Fibroblast of lung (primary cell): ENCODE results near the gene MAPK4. TPM values are rescaled to one million over a fixed set of nuclear protein-coding genes. Genes with fewer than 3 reads are reported as not detected.

Experiments used
- DNase-seq, 2 donors: peaks; one replicate each; pipeline versions ENCODE4 v3.0.0 to v3.0.0-alpha.2; 2010; ENCODE audit warnings: low read depth in 2 of 2
- H2AFZ ChIP-seq: 2 replicates; pipeline ENCODE4 v1.5.1; 2012; ENCODE audit warnings: low read length, control low read depth, inconsistent platforms
- H3K27ac ChIP-seq: 2 replicates; pipeline ENCODE4 v1.5.1; 2011; ENCODE audit warnings: low read length, control low read depth; ENCODE audit not compliant: insufficient read depth
- H3K27me3 ChIP-seq: 2 replicates; pipeline ENCODE4 v1.5.1; 2011; ENCODE audit warnings: mild to moderate bottlenecking, low read length; ENCODE audit not compliant: control insufficient read depth, insufficient read depth
- H3K36me3 ChIP-seq: 2 replicates; pipeline ENCODE4 v1.5.1; 2011; ENCODE audit warnings: low read length; ENCODE audit not compliant: control insufficient read depth, insufficient read depth
- H3K4me1 ChIP-seq: 2 replicates; pipeline ENCODE4 v1.5.1; 2011; ENCODE audit warnings: low read length; ENCODE audit not compliant: control insufficient read depth, insufficient read depth; ENCODE audit errors: extremely low read depth
- H3K4me2 ChIP-seq: 2 replicates; pipeline ENCODE4 v1.5.1; 2011; ENCODE audit warnings: low read length, control low read depth; ENCODE audit not compliant: insufficient read depth; ENCODE audit errors: extremely low read depth
- H3K4me3 ChIP-seq, 4 experiments: fragments of 200-600 bp in 1 of 4; sonication (generic) in 1 of 4; replicated peaks in 1 of 4; 2 replicates each; pipeline ENCODE4 v1.5.1; 2011 to 2016; ENCODE audit warnings: low read length in 4 of 4, low read depth in 3 of 4, mild to moderate bottlenecking in 3 of 4, control low read depth in 2 of 4, inconsistent platforms in 1 of 4, mixed read lengths in 1 of 4; ENCODE audit not compliant: insufficient read depth in 1 of 4; ENCODE audit errors: control extremely low read depth in 1 of 4
- H3K79me2 ChIP-seq: 2 replicates; pipeline ENCODE4 v1.5.1; 2012; ENCODE audit warnings: mild to moderate bottlenecking, low read length, inconsistent platforms; ENCODE audit not compliant: control insufficient read depth, insufficient read depth
- H3K9ac ChIP-seq: 2 replicates; pipeline ENCODE4 v1.5.1; 2011; ENCODE audit warnings: mild to moderate bottlenecking, low read length, control low read depth; ENCODE audit not compliant: insufficient read depth
- H3K9me3 ChIP-seq: 2 replicates; pipeline ENCODE4 v1.5.1; 2012; ENCODE audit warnings: low read depth, low read length; ENCODE audit not compliant: control insufficient read depth, insufficient read depth
- H4K20me1 ChIP-seq: 2 replicates; pipeline ENCODE4 v1.5.1; 2011; ENCODE audit warnings: low read length; ENCODE audit not compliant: control insufficient read depth, insufficient read depth; ENCODE audit errors: extremely low read depth
- CTCF ChIP-seq, 2 donors: IDR thresholded peaks in 1 of 2; conservative IDR thresholded peaks in 1 of 2; 1 replicate in 1 of 2; 2 replicates in 1 of 2; pipeline ENCODE4 v1.5.1; 2011 to 2012; ENCODE audit warnings: low read length in 2 of 2, control low read depth in 1 of 2, inconsistent platforms in 1 of 2, low read depth in 1 of 2, mild to moderate bottlenecking in 1 of 2
- EZH2 ChIP-seq: IDR thresholded peaks from 2 replicates; pipeline ENCODE4 v1.5.1; 2012; ENCODE audit warnings: low read length, control low read depth, mild to moderate bottlenecking; ENCODE audit errors: missing control alignments
- polyA plus RNA-seq, 2 donors: library from polyadenylated mRNA; depleted of rRNA in 1 of 2; stranded (reverse) in 1 of 2; unstranded in 1 of 2; fragments of >200 nt; gene quantifications; 2 replicates each; pipeline ENCODE4 v1.2.1, GENCODE V29; 2011 to 2012; ENCODE audit warnings: missing spikeins in 1 of 2
- total RNA-seq: library from RNA; depleted of rRNA; stranded (reverse); fragments of >200 nt; gene quantifications from 2 replicates; pipeline ENCODE4 v1.2.1, GENCODE V29; 2014

The MAPK4 gene
- total and polyA plus RNA-seq, 2 donors (not counting 1 experiment from before 2014, with no cell fraction given) = not detected

DNA sequence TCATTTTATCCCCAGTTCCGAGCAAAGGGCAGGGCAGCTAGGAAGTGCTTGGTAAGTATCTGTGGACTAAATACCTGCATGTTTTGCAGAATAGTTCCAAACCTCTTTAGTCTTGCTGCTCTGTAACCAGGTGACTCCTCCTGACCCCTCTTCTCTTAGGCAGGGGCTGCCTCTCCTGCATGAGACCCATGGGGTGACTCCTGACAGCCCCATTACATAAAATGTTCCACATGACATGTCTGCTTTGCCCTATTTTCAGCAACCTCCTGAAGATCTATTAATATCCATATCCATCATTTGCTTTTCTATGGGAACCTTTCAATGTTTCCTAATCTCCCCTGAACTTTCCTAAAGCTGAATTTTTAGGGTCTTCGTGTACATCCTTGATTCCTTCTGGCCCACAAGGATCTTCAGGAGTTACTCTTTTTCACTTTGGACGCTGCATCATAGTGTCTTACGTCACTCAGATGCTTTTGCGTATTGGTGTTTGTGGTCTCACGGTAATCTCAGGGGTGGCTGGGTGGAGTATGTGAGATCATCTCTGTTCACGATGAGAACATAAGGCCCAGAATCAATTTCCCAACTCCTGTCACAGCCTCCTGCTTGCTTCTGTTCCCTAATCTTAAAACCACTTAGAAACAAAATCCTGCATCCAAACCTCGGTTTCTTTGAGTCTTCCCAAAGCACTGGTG lies 76.6 kb downstream of the MAPK4 start:
- Histone ChIP-seq H3K9me3 (no peaks in the 10 kb centered on the region), H3K4me3 (no peak overlapping the region), H3K27ac (no peak overlapping the region), H3K36me3 (no peaks in the 10 kb centered on the region), H3K4me1 (no peaks in the 10 kb centered on the region), H4K20me1 (no peaks in the 10 kb centered on the region), H3K27me3 (no peaks in the 10 kb centered on the region), H3K9ac (no peak overlapping the region), H2AFZ (no peak overlapping the region), H3K79me2 (no peaks in the 10 kb centered on the region), H3K4me2 (no peak overlapping the region)
- no peak for DNase-seq
- TF ChIP-seq EZH2 = no peak
- TF ChIP-seq CTCF (conservative IDR thresholded peaks at IDR 0.05 in 1 of 2, IDR thresholded peaks at IDR 0.05 in 1 of 2; ENCODE audit: low read depth in 1 of 2, low read length in 2 of 2) = no peak

GRCh38 chr18:50638016-50638883 lies 78.4 kb downstream of the MAPK4 start:
- no peaks in the 10 kb centered on the region for H3K9me3 ChIP-seq
- H3K27me3 ChIP-seq = no peaks in the 10 kb centered on the region

More at GRCh38 chr18:50638016-50638883, 78.4 kb downstream of the MAPK4 start:
- H3K27ac ChIP-seq = no peak overlapping the region
- H3K4me1 ChIP-seq = no peaks in the 10 kb centered on the region
- no peaks in the 10 kb centered on the region for H3K79me2 ChIP-seq
- H3K4me3 ChIP-seq = no peak overlapping the region
- H3K36me3 ChIP-seq = no peaks in the 10 kb centered on the region
- H3K4me2 ChIP-seq = no peak overlapping the region
- no peak for DNase-seq
- H2AFZ ChIP-seq = no peak overlapping the region
- H3K9ac ChIP-seq = no peak overlapping the region
- no peaks in the 10 kb centered on the region for H4K20me1 ChIP-seq
- TF ChIP-seq EZH2 (no peak), CTCF (conservative IDR thresholded peaks at IDR 0.05 in 1 of 2, IDR thresholded peaks at IDR 0.05 in 1 of 2; ENCODE audit: low read depth in 1 of 2, low read length in 2 of 2) (no peak)
